22Rv1 (cell line): ENCODE results near the gene SLC9A4.

Experiments
- ZFX ChIP-seq: fragments of 450-650 bp; IDR thresholded peaks from 2 replicates; pipeline ENCODE4 v1.6.1; 2017; ENCODE audit warnings: antibody characterized with exemption, borderline replicate concordance
- TF ChIP-seq, protein P1 (sequence below): fragments of 450-650 bp; IDR thresholded peaks from 2 replicates; pipeline ENCODE4 v1.5.1; 2017; ENCODE audit warnings: mild to moderate bottlenecking

- TF ChIP-seq, protein P1, sequence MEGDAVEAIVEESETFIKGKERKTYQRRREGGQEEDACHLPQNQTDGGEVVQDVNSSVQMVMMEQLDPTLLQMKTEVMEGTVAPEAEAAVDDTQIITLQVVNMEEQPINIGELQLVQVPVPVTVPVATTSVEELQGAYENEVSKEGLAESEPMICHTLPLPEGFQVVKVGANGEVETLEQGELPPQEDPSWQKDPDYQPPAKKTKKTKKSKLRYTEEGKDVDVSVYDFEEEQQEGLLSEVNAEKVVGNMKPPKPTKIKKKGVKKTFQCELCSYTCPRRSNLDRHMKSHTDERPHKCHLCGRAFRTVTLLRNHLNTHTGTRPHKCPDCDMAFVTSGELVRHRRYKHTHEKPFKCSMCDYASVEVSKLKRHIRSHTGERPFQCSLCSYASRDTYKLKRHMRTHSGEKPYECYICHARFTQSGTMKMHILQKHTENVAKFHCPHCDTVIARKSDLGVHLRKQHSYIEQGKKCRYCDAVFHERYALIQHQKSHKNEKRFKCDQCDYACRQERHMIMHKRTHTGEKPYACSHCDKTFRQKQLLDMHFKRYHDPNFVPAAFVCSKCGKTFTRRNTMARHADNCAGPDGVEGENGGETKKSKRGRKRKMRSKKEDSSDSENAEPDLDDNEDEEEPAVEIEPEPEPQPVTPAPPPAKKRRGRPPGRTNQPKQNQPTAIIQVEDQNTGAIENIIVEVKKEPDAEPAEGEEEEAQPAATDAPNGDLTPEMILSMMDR: no peak
- no peak for TF ChIP-seq ZFX
Measured at GRCh38 chr2:102438111-102438510, 34.9 kb upstream of the SLC9A4 start.
